Stimulated activated CD4-positive, alpha-beta T cell treated with anti-CD3 and anti-CD28 coated beads, Interleukin-12 subunit alpha, Interleukin-12 subunit beta, amount 100 ng/mL, for 4 hours (primary cell): Measurements from ENCODE around the gene IL27RA.
A peak's percentile ranks its signal among the peaks of the same experiment; 100 is the strongest.

ENCODE experiments used
- DNase-seq: peaks from one replicate; pipeline ENCODE4 v3.0.0-alpha.2; 2020

The IL27RA gene

GRCh38 chr19:14061081-14061749, 29.7 kb downstream of the IL27RA start:
- no peak for DNase-seq

- no peak for DNase-seq
Observed at GRCh38 chr19:14061751-14062557, 30.4 kb downstream of the IL27RA start, which contains the start of gene PALM3. Gene PALM3 (minus strand): TSS chr19:14062076. CDS start chr19:14061980, 96 bp downstream.

- no peak for DNase-seq
Observed at GRCh38 chr19:14062558-14062855, 30.9 kb downstream of the IL27RA start.

GRCh38 chr19:14063105-14063504, 31.5 kb downstream of the IL27RA start:
- DNase-seq: no peak

GRCh38 chr19:14066134-14066533, 34.6 kb downstream of the IL27RA start:
- no peak for DNase-seq

- DNase-seq: no peak
Observed at GRCh38 chr19:14070268-14071050, 38.9 kb downstream of the IL27RA start.

- peak; percentile 39 for DNase-seq
Observed at GRCh38 chr19:14072535-14073260, 41.1 kb downstream of the IL27RA start, which contains the start of gene MISP3. Gene MISP3 (plus strand): TSS chr19:14072786. CDS start chr19:14073310, 524 bp downstream.

- peak; percentile 77 for DNase-seq
Observed at GRCh38 chr19:14073261-14073924, 41.8 kb downstream of the IL27RA start.

- DNase-seq: no peak
Observed at GRCh38 chr19:14073925-14074838, 42.6 kb downstream of the IL27RA start.

GRCh38 chr19:14078411-14078810, 46.8 kb downstream of the IL27RA start:
- DNase-seq: no peak

- peak; percentile 97 for DNase-seq
Observed at GRCh38 chr19:14080887-14081796, 49.6 kb downstream of the IL27RA start.

GRCh38 chr19:14081797-14082674, 50.5 kb downstream of the IL27RA start:
- DNase-seq: peak; percentile 34

- no peak for DNase-seq
Observed at GRCh38 chr19:14082675-14082960, 51.1 kb downstream of the IL27RA start.

- DNase-seq: no peak
Observed at GRCh38 chr19:14085309-14085995, 53.9 kb downstream of the IL27RA start, which contains the start of gene C19orf67. Gene C19orf67 (minus strand): TSS chr19:14085783. CDS start chr19:14085627, 156 bp downstream.

GRCh38 chr19:14086098-14086497, 54.5 kb downstream of the IL27RA start:
- DNase-seq: no peak

GRCh38 chr19:14088634-14089411, 57.3 kb downstream of the IL27RA start:
- no peak for DNase-seq

GRCh38 chr19:14089412-14089661, 57.8 kb downstream of the IL27RA start:
- DNase-seq: no peak
